Measurements from ENCODE around the gene FKBP3. TPM values are rescaled to one million over a fixed set of nuclear protein-coding genes. Genes with fewer than 3 reads are reported as not detected.

FKBP3 gene
- total RNA-seq: 10 to 100 TPM; 18.9 to 24.0 TPM

GRCh38 chr14:45134051-45134958 lies at the start of gene FKBP3:
Gene FKBP3 (minus strand): TSS chr14:45134481. CDS start chr14:45134456, 25 bp downstream.

GRCh38 chr14:45135659-45136395 lies 1.5 kb upstream of the FKBP3 start, which contains the start of gene FANCM:
Gene FANCM (plus strand): TSS chr14:45135930. CDS start chr14:45136032, 102 bp downstream.

GRCh38 chr14:45083976-45084722 lies 50.1 kb downstream of the FKBP3 start, which contains the start of gene PRPF39:
Gene PRPF39 (plus strand): TSS chr14:45084116. CDS start chr14:45095240, 11,124 bp downstream.

Small RNAs within 50 kb of the gene (small RNA-seq; reads per million reads assigned to genes)
- 0 reads per million in 2 donors for gene RF00151
- gene SNORD127: 11,605 to 15,866 reads per million in 2 donors

Other genes starting within 250 kb of the FKBP3 start
- 10 to 100 TPM; 12.0 to 12.4 TPM for gene KLHL28, start 172.5 kb downstream of the FKBP3 start, total RNA-seq
- 10 to 100 TPM; 16.7 to 21.3 TPM for gene TOGARAM1, start 172.3 kb downstream of the FKBP3 start, total RNA-seq
- gene PRPF39, start 50.4 kb downstream of the FKBP3 start, total RNA-seq: 10 to 100 TPM; 31.3 to 33.0 TPM
- 10 to 100 TPM; 11.0 to 13.3 TPM for gene FANCM, start 1.4 kb upstream of the FKBP3 start, total RNA-seq
- gene MIS18BP1, start 118.7 kb upstream of the FKBP3 start, total RNA-seq: 10 to 100 TPM; 21.3 to 27.6 TPM